HCT116 (cell line): ENCODE results near the gene ADORA1. TPM values are rescaled to one million over a fixed set of nuclear protein-coding genes. Genes with fewer than 3 reads are reported as not detected.

Experiments
- ATAC-seq: fragments of 200-7000 bp; cut with Tn5 transposase; 2 replicates; pipeline ENCODE4 v1.9.1; 2020; ENCODE audit warnings: mild to moderate bottlenecking, moderate library complexity
- Bru-seq: library from RNA; stranded (reverse); fragments of 400-500 nt; gene quantifications from one replicate; lab custom pipeline; 2021; lab: Mats Ljungman, UMichigan
- BruChase-seq, 2 experiments: library from RNA; stranded (reverse); fragments of 400-500 nt; gene quantifications; one replicate each; lab custom pipeline; 2021; lab: Mats Ljungman, UMichigan
- BruUV-seq: library from RNA; stranded (reverse); fragments of 400-500 nt; replicated peaks from 2 replicates; lab custom pipeline; 2021; lab: Mats Ljungman, UMichigan
- CTCF ChIA-PET: fragments of 300-600 bp; sonication (Branson Sonifier 250); formaldehyde crosslinking; loops from one replicate; lab custom pipeline; 2021; ENCODE audit warnings: antibody characterized with exemption; lab: Charles Lee
- POLR2A ChIA-PET: fragments of 300-600, 350-600 bp; sonication (Branson Sonifier 250); formaldehyde crosslinking; loops from one replicate; lab custom pipeline; 2021; ENCODE audit warnings: antibody characterized with exemption; lab: Charles Lee
- RAD21 ChIA-PET, 2 experiments: fragments of 300-600 bp; sonication (Branson Sonifier 250); formaldehyde crosslinking; loops; one replicate each; lab custom pipeline; 2023; ENCODE audit warnings: low total read pairs in 2 of 2; ENCODE audit not compliant: uncharacterized antibody in 2 of 2, unreplicated experiment in 2 of 2, low non-redundant PET in 1 of 2; lab: Charles Lee
- DNase-seq: peaks from one replicate; pipeline ENCODE4 v3.0.0-alpha.2; 2010; ENCODE audit warnings: low read depth, low spot score
- H2AFZ ChIP-seq: fragments of 200-600 bp; shearing (Covaris generic), sonication (generic); 2 replicates; pipeline ENCODE4 v1.6.1; 2017; ENCODE audit warnings: low read depth, mixed run types, mixed read lengths, antibody characterized with exemption, low read length; ENCODE audit not compliant: poor library complexity, severe bottlenecking
- H3K27ac ChIP-seq: 2 replicates; pipeline ENCODE4 v1.5.1; 2012; ENCODE audit warnings: low read depth, low read length
- H3K27me3 ChIP-seq: fragments of 200-600 bp; sonication (generic); 2 replicates; pipeline ENCODE4 v1.6.1; 2016; ENCODE audit warnings: mixed run types, low read length, mixed read lengths; ENCODE audit not compliant: insufficient read depth
- H3K36me3 ChIP-seq, 2 experiments: fragments of 200-500 bp in 1 of 2; fragments of 200-600 bp in 1 of 2; sonication (Bioruptor generic) in 1 of 2; sonication (generic) in 1 of 2; 2 replicates each; pipeline versions ENCODE4 v1.5.1 to v1.6.1; 2014 to 2016; ENCODE audit warnings: low read length in 2 of 2, inconsistent platforms in 1 of 2, mixed read lengths in 1 of 2, mixed run types in 1 of 2; ENCODE audit not compliant: insufficient read depth in 2 of 2, control insufficient read depth in 1 of 2
- H3K4me1 ChIP-seq, 2 experiments: fragments of 200-600 bp in 1 of 2; sonication (generic) in 1 of 2; 2 replicates each; pipeline versions ENCODE4 v1.5.1 to v1.6.1; 2012 to 2017; ENCODE audit warnings: low read length in 2 of 2, inconsistent platforms in 1 of 2, mild to moderate bottlenecking in 1 of 2, mixed read lengths in 1 of 2, mixed run types in 1 of 2, moderate library complexity in 1 of 2; ENCODE audit not compliant: insufficient read depth in 2 of 2, control insufficient read depth in 1 of 2
- H3K4me2 ChIP-seq: fragments of 200-600 bp; sonication (generic); 2 replicates; pipeline ENCODE4 v1.6.1; 2017; ENCODE audit warnings: mixed run types, low read length, mixed read lengths
- H3K4me3 ChIP-seq, 2 experiments: fragments of 200-600 bp in 1 of 2; sonication (generic) in 1 of 2; replicated peaks in 1 of 2; 2 replicates each; pipeline ENCODE4 v1.5.1; 2011 to 2016; ENCODE audit warnings: low read length in 2 of 2, control low read depth in 1 of 2, low read depth in 1 of 2, mild to moderate bottlenecking in 1 of 2, mixed read lengths in 1 of 2, mixed run types in 1 of 2
- H3K79me2 ChIP-seq: fragments of 200-600 bp; sonication (generic); 2 replicates; pipeline ENCODE4 v1.6.1; 2017; ENCODE audit warnings: mild to moderate bottlenecking, mixed run types, low read length, moderate library complexity, mixed read lengths; ENCODE audit not compliant: insufficient read depth
- H3K9ac ChIP-seq: fragments of 200-600 bp; sonication (generic); 2 replicates; pipeline ENCODE4 v1.6.1; 2016; ENCODE audit warnings: low read length, mixed read lengths
- H3K9me2 ChIP-seq: fragments of 200-600 bp; sonication (generic), shearing (Covaris generic); 2 replicates; pipeline ENCODE4 v1.6.1; 2017; ENCODE audit warnings: mixed run types, mild to moderate bottlenecking, moderate library complexity; ENCODE audit not compliant: insufficient read depth
- H3K9me3 ChIP-seq, 2 experiments: fragments of 200-500 bp in 1 of 2; fragments of 200-600 bp in 1 of 2; sonication (Bioruptor generic) in 1 of 2; sonication (generic) in 1 of 2; 2 replicates each; pipeline ENCODE4 v1.6.1; 2014 to 2017; ENCODE audit warnings: low read length in 2 of 2, mixed read lengths in 2 of 2, inconsistent platforms in 1 of 2, low read depth in 1 of 2, mild to moderate bottlenecking in 1 of 2, mixed run types in 1 of 2, moderate library complexity in 1 of 2; ENCODE audit not compliant: control insufficient read depth in 1 of 2, insufficient read depth in 1 of 2
- H4K20me1 ChIP-seq: fragments of 200-600 bp; sonication (generic), shearing (Covaris generic); 2 replicates; pipeline ENCODE4 v1.6.1; 2017; ENCODE audit warnings: mixed run types, mild to moderate bottlenecking, moderate library complexity; ENCODE audit not compliant: insufficient read depth
- ELF1 ChIP-seq: IDR thresholded peaks from 2 replicates; pipeline ENCODE4 v1.6.1; 2012; ENCODE audit warnings: low read depth, borderline replicate concordance
- JUND ChIP-seq: IDR thresholded peaks from 2 replicates; pipeline ENCODE4 v1.6.1; 2012
- POLR2AphosphoS5 ChIP-seq: IDR thresholded peaks from 2 replicates; pipeline ENCODE4 v1.6.1; 2011; ENCODE audit warnings: mild to moderate bottlenecking, low read depth, low read length, moderate library complexity
- TCF7L2 ChIP-seq: IDR thresholded peaks from 2 replicates; pipeline ENCODE4 v1.7.0; 2011; ENCODE audit warnings: borderline replicate concordance, inconsistent platforms; ENCODE audit not compliant: insufficient read depth, insufficient read length; ENCODE audit errors: extremely low read depth
- ZNF274 ChIP-seq: fragments of 200-500 bp; sonication (Bioruptor generic); IDR thresholded peaks from 2 replicates; pipeline ENCODE4 v1.6.1; 2014; ENCODE audit warnings: mild to moderate bottlenecking, low read depth, low read length, inconsistent platforms
- intact Hi-C: fragments of 100-400 bp; cut with micrococcal nuclease; formaldehyde crosslinking; loops from 2 replicates; pipeline ENCODE4 v1.10.0; 2022
- long read RNA-seq: library from polyadenylated mRNA; unstranded; transcript quantifications from one replicate; pipeline ENCODE4 v2.0.0, GENCODE V29; 2021; ENCODE audit not compliant: unreplicated experiment
- polyA plus RNA-seq: library from polyadenylated mRNA; unstranded; fragments of >200 nt; gene quantifications from 2 replicates; pipeline ENCODE4 v1.2.1, GENCODE V29; 2012; ENCODE audit warnings: missing spikeins
- total RNA-seq: library from RNA; stranded (reverse); gene quantifications from one replicate; pipeline ENCODE4 v1.2.1, GENCODE V29; 2021; ENCODE audit not compliant: unreplicated experiment
- TF ChIP-seq, protein P1 (sequence below): IDR thresholded peaks from 2 replicates; pipeline ENCODE4 v1.6.1; 2012; ENCODE audit warnings: low read depth
- TF ChIP-seq, protein P2 (sequence below): IDR thresholded peaks from 2 replicates; pipeline ENCODE4 v1.6.1; 2012
- TF ChIP-seq, protein P3 (sequence below), 3 experiments: fragments of 200-600 bp in 1 of 3; sonication (generic) in 1 of 3; IDR thresholded peaks in 2 of 3; conservative IDR thresholded peaks in 1 of 3; 2 replicates each; pipeline ENCODE4 v1.5.1; 2012 to 2017; ENCODE audit warnings: low read depth in 2 of 3, low read length in 2 of 3, antibody characterized with exemption in 1 of 3, borderline replicate concordance in 1 of 3, control low read depth in 1 of 3, mild to moderate bottlenecking in 1 of 3, mixed read lengths in 1 of 3, mixed run types in 1 of 3, moderate library complexity in 1 of 3; ENCODE audit not compliant: insufficient read depth in 1 of 3

Gene ADORA1
- total RNA-seq (2.8 TPM), Bru-seq, nascent RNA (percentile 22 among the genes with signal in this experiment), BruChase-seq, experiment 1, labeled RNA remaining after a 6-hour chase (percentile 19 among the genes with signal in this experiment), BruChase-seq, experiment 2, labeled RNA remaining after a 2-hour chase (percentile 24 among the genes with signal in this experiment)
- polyA plus RNA-seq: 1.2 and 1.9 TPM in 2 replicates
- long read RNA-seq, partial matches to known transcripts: 1 of 6 reads
- long read RNA-seq, other reads (novel, unspliced or antisense): 4 of 6 reads

DNA sequence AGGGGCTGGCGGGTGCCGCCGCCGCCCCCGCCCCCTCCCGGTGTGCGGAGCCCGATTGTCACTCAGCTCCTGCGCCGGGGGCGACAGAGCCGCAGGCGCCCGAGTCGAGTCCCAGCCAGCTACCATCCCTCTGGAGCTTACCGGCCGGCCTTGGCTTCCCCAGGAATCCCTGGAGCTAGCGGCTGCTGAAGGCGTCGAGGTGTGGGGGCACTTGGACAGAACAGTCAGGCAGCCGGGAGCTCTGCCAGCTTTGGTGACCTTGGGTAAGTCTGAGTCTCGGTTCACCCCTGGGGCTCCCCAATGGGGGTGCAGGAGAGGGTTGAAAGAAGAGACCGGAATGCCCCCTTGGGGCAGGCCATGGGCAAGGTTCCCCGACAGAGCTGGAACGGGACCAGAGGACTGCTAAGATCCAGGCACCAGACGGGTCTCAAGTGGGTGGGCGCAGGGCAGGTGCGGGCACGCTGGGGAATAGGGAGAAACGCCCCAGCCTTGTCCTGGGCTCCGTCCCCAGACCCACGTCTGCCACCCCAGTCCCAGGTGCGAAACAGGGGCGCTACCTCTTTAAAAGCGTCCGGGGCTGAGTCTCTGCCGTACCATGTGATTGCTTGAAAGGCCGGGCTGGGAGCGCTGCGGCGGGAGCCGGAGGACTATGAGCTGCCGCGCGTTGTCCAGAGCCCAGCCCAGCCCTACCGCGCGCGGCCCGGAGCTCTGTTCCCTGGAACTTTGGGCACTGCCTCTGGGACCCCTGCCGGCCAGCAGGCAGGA, at the start of gene ADORA1:
TSS of gene ADORA1 (plus strand) at position 61 of the 765 bp plus-strand sequence. CDS start 1,116 bp downstream, outside the sequence.
- no peaks in the 10 kb centered on the region for H3K36me3 ChIP-seq
- TF ChIP-seq ELF1 (no peak), JUND (no peak), TCF7L2 (peak; percentile 40), ZNF274 (no peak), POLR2AphosphoS5 (peak; percentile 51)
- TF ChIP-seq, protein P1, sequence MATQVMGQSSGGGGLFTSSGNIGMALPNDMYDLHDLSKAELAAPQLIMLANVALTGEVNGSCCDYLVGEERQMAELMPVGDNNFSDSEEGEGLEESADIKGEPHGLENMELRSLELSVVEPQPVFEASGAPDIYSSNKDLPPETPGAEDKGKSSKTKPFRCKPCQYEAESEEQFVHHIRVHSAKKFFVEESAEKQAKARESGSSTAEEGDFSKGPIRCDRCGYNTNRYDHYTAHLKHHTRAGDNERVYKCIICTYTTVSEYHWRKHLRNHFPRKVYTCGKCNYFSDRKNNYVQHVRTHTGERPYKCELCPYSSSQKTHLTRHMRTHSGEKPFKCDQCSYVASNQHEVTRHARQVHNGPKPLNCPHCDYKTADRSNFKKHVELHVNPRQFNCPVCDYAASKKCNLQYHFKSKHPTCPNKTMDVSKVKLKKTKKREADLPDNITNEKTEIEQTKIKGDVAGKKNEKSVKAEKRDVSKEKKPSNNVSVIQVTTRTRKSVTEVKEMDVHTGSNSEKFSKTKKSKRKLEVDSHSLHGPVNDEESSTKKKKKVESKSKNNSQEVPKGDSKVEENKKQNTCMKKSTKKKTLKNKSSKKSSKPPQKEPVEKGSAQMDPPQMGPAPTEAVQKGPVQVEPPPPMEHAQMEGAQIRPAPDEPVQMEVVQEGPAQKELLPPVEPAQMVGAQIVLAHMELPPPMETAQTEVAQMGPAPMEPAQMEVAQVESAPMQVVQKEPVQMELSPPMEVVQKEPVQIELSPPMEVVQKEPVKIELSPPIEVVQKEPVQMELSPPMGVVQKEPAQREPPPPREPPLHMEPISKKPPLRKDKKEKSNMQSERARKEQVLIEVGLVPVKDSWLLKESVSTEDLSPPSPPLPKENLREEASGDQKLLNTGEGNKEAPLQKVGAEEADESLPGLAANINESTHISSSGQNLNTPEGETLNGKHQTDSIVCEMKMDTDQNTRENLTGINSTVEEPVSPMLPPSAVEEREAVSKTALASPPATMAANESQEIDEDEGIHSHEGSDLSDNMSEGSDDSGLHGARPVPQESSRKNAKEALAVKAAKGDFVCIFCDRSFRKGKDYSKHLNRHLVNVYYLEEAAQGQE: no peak
- TF ChIP-seq, protein P2, sequence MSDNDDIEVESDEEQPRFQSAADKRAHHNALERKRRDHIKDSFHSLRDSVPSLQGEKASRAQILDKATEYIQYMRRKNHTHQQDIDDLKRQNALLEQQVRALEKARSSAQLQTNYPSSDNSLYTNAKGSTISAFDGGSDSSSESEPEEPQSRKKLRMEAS: peak; percentile 81
- TF ChIP-seq, protein P3, sequence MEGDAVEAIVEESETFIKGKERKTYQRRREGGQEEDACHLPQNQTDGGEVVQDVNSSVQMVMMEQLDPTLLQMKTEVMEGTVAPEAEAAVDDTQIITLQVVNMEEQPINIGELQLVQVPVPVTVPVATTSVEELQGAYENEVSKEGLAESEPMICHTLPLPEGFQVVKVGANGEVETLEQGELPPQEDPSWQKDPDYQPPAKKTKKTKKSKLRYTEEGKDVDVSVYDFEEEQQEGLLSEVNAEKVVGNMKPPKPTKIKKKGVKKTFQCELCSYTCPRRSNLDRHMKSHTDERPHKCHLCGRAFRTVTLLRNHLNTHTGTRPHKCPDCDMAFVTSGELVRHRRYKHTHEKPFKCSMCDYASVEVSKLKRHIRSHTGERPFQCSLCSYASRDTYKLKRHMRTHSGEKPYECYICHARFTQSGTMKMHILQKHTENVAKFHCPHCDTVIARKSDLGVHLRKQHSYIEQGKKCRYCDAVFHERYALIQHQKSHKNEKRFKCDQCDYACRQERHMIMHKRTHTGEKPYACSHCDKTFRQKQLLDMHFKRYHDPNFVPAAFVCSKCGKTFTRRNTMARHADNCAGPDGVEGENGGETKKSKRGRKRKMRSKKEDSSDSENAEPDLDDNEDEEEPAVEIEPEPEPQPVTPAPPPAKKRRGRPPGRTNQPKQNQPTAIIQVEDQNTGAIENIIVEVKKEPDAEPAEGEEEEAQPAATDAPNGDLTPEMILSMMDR (IDR thresholded peaks at IDR 0.05 in 2 of 3, conservative IDR thresholded peaks at IDR 0.05 in 1 of 3; ENCODE audit: borderline replicate concordance in 1 of 3, insufficient read depth in 1 of 3, low read depth in 2 of 3, low read length in 2 of 3): 0 out of 6 replicates have a peak, but pooled peaks of 1 of the 3 experiments have one; percentile 14
- H2AFZ ChIP-seq: peak within 1 kb of the TSS; percentile 94
- no peaks in the 10 kb centered on the region for H3K9me3 ChIP-seq
- ATAC-seq (peak; percentile 92), DNase-seq (peak; percentile 10)
- no peaks in the 10 kb centered on the region for H4K20me1 ChIP-seq
- H3K27me3 ChIP-seq: peaks cover 7% of the 10 kb centered on the region; the same call in 1 of the 2 replicates
- ChIA-PET RAD21 (interaction anchor here (0.7 to 1.7 kb wide), 6 partner anchors 9 to 94 kb away, joined by 3 to 9 read pairs (median 4); no protein-coding TSS in a partner anchor), POLR2A (no interaction called here), CTCF (interaction anchor here (1.0 to 4.5 kb wide), 12 partner anchors 10 to 141 kb away, joined by 3 to 58 read pairs (median 4); no protein-coding TSS in a partner anchor)
- H3K4me1 ChIP-seq: peaks cover 25 to 58% of the 10 kb centered on the region in 2 experiments; a peak in 3 of 4 replicates
- H3K79me2 ChIP-seq: no peaks in the 10 kb centered on the region
- BruUV-seq: no TSS peak
- peak within 1 kb of the TSS; percentile 56 to 64 for H3K4me3 ChIP-seq
- peak within 1 kb of the TSS; percentile 95 for H3K4me2 ChIP-seq
- intact Hi-C loops: no loop called here
- H3K27ac ChIP-seq: no peak within 1 kb of the TSS; the same call in 1 of the 2 replicates
- no peaks in the 10 kb centered on the region for H3K9me2 ChIP-seq
- H3K9ac ChIP-seq: peak within 1 kb of the TSS; percentile 60
